Sigmoid colon (tissue), 4 donors: ENCODE results near the gene TMSB10.

Experiments
- CTCF ChIP-seq, 4 experiments: fragments of 450-650 bp in 3 of 4; fragments of 200-600 bp in 1 of 4; IDR thresholded peaks; one replicate each; pipeline ENCODE4 v1.5.1; 2016 to 2019; ENCODE audit warnings: antibody characterized with exemption in 4 of 4, mild to moderate bottlenecking in 3 of 4, moderate library complexity in 2 of 4
- EP300 ChIP-seq, 4 donors: sonication (generic); formaldehyde crosslinking; IDR thresholded peaks; one replicate each; pipeline ENCODE4 v1.6.1; 2017; ENCODE audit warnings: antibody characterized with exemption in 4 of 4
- POLR2A ChIP-seq, 2 donors: fragments of 450-650 bp; IDR thresholded peaks; one replicate each; pipeline ENCODE4 v1.6.1; 2016; ENCODE audit warnings: antibody characterized with exemption in 2 of 2, mild to moderate bottlenecking in 2 of 2, moderate library complexity in 2 of 2
- POLR2AphosphoS5 ChIP-seq, 4 donors: sonication (generic); formaldehyde crosslinking; IDR thresholded peaks; one replicate each; pipeline ENCODE4 v1.6.1; 2017; ENCODE audit warnings: antibody characterized with exemption in 4 of 4

- TF ChIP-seq CTCF (IDR thresholded peaks at IDR 0.05), result no peak
- TF ChIP-seq POLR2A (IDR thresholded peaks at IDR 0.05), result no peak
- TF ChIP-seq EP300 (IDR thresholded peaks at IDR 0.05), result no peak
- no peak for TF ChIP-seq POLR2AphosphoS5 (IDR thresholded peaks at IDR 0.05)
Measured at GRCh38 chr2:84879584-84880394, 25.7 kb upstream of the TMSB10 start.
